H54 (cell line): Measurements from ENCODE around the gene HSPA9.

Experiments
- DNase-seq: peaks from one replicate; pipeline ENCODE4 v3.0.0; 2011; ENCODE audit warnings: low spot score, mixed read lengths; ENCODE audit not compliant: insufficient read length
- FAIRE-seq: peaks from 3 replicates; lab custom pipeline; 2011; peaks lifted over from hg19 to GRCh38; lab: Jason Lieb, UNC
- POLR2A ChIP-seq: IDR thresholded peaks from 2 replicates; pipeline ENCODE4 v1.6.1; 2011; ENCODE audit warnings: low read depth, mild to moderate bottlenecking, low read length

HSPA9 gene

DNA sequence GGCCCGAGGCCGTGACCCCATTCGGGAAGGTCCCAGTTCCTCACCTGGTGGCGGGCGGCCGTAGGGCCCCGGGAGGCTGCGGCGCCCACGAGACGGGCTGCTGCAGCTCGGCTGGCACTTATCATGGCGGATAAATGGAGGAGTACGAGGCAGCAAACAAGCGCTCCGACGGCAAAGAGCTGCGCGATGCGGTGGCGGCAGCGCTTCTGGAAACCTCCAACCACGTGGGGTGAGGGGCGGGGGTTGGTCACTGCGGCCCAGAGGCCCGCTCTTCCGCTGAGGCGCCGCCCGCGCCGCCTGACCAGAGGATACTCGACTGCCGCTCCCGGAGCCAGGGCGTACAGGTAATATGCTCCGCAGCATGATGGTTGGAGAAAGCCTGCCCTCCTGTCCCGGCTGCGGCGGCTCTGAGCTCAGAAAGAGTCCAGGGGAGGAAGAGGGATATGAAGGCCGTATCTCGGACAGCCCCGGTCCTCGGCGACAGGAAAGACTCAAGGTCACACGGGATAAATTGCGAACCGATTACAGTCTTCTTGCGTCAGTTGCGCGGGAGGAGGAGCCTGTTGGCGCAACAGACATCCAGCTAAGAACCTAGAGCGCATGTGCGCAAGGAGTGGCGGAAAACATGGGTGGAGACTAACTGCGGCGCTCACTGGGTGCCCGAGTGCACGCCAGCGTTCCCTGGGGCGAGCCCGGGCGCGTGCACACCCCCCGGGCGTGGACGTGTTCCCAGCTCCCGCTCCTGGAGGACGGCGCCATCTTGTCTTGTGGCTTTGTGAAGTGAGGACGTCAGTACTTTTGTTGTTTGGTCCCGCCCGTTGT is at the start of gene HSPA9:
TSS of gene HSPA9 (minus strand) at position 208 of the 822 bp plus-strand sequence. CDS start at position 125, 83 bp downstream.
- peak; percentile 81 for TF ChIP-seq POLR2A
- FAIRE-seq (peak; percentile 88), DNase-seq (peak; percentile 95)

DNA sequence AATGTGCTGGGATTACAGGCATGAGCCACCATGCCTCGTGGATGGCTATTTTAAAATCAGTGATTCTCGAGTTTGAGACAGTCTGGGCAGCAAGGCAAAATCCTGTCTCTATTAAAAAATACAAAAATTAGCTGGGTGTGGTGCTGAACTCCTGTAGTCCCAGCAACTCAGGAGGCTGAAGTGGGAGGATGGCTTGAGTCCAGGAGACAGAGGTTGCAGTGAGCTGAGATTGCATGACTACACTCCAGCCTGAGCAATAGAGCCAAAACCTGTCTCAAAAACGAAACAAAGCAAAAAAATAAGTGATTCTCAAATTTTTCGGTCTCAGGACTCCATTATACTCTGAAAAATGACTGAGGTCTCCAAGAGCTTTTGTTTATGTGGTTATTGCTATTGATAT is 47.9 kb upstream of the HSPA9 start:
- FAIRE-seq = no peak
- DNase-seq = no peak
- no peak for TF ChIP-seq POLR2A

DNA sequence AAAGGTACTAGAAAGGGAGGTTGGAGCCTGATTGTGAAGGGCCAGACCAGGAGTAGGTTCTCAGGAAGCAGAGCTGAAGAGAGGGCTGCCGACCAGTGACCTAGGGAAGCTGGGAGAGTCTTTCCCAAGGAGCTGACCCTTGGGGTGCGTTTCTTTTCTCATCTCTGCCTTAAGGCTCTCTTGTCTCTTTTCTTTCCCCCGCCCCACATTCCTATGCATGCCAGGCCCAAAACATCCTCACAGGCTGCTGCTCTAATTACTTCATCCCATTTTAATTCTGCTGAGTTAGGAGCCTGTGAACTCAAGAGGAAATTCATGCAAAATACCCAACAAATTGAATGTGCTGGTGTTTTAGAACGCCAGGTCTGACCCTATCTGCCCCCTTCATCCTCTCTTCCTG is 46.9 kb upstream of the HSPA9 start:
- FAIRE-seq (no peak), DNase-seq (no peak)
- no peak for TF ChIP-seq POLR2A

DNA sequence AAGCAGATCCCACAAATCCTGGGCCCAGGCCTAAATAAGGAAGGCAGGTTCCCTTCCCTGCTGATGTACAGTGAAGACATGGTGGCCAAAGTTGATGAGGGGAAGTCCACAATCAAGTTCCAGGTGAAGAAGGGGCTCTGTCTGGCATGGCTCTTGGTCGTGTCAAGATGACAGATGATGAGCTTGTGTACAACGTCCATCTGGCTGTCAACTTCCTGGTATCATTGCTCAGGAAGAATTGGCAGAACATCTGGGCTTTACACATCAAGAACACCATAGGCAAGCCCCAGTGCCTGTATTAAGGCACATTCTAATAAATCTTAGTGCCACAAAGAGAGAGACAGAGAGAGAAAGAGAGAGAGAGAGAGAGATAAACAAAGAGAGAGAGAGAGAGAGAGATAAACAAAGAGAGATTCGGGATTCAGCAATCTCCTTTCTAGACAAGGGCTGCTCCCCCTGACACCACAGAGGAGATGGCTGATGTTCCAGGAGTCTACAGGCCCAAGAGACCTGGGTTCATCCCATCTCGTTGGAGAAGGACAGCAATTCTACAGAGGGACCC is 45.5 kb upstream of the HSPA9 start:
- FAIRE-seq (no peak), DNase-seq (no peak)
- TF ChIP-seq POLR2A = no peak

DNA sequence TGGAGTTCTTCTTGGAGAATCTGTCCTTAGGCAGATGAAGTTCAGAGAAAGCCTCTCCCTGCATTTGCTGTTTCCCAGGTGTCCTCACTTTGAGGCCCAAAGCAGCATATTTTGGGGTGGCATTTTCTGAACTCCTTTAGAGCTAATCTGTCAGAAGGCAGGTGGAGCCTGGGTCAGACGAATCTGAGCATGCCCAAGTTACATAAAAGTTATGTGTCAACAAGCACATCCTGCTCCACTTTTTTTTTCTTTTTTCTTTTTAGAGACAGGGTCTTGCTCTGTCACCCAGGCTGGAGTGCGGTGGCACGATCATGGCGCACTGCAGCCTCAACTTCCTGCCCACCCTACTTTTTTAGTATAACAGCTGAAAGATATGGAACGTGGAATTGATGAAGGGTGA is 41.3 kb upstream of the HSPA9 start:
- FAIRE-seq = no peak
- no peak for TF ChIP-seq POLR2A
- no peak for DNase-seq

DNA sequence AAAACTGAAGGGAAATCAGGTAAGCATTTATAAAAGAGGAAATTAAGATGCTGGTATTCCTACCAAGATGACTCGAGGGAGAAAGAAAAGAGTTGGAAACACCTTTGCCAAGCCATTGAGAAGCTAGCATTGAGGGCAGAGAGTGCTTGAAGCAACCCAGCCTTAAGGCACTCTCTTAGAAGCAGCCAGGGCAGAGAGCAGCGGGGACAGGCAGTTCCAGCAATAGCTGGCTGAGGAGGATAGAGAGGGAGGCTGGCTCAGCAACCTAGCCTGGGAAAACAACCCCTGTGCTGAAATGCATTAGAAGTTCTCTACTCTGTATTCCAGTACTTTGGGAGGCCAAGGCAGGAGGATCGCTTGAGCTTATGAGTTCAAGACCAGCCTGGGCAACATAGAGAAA is 40.3 kb upstream of the HSPA9 start:
- TF ChIP-seq POLR2A = no peak
- FAIRE-seq (no peak), DNase-seq (no peak)

DNA sequence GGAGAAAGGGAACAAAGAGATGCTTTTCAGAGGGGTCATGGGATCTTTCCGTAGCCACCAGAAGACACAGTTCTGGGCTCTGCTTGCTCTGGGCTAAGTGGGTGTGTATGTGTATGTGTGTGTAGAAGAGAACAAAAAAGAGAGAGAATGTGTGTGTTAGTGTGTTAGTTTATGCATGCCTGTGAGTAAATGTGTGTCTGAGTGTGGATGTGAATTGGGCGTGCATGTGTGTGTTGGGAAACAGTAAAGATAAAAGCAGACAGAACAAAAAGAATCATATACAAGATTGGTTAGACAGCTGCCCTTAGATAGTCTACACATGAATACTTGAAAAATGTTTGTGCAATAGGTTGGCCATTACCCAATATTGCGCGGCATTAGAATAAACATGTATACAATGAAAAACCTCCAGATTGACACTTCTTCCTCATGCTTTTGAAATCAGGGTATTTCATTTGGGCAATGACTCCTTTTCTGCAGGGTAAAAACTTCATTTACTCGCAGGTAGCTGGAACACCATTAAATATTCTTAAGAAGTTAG is 36.5 kb upstream of the HSPA9 start:
- FAIRE-seq = no peak
- DNase-seq = no peak
- TF ChIP-seq POLR2A = no peak

DNA sequence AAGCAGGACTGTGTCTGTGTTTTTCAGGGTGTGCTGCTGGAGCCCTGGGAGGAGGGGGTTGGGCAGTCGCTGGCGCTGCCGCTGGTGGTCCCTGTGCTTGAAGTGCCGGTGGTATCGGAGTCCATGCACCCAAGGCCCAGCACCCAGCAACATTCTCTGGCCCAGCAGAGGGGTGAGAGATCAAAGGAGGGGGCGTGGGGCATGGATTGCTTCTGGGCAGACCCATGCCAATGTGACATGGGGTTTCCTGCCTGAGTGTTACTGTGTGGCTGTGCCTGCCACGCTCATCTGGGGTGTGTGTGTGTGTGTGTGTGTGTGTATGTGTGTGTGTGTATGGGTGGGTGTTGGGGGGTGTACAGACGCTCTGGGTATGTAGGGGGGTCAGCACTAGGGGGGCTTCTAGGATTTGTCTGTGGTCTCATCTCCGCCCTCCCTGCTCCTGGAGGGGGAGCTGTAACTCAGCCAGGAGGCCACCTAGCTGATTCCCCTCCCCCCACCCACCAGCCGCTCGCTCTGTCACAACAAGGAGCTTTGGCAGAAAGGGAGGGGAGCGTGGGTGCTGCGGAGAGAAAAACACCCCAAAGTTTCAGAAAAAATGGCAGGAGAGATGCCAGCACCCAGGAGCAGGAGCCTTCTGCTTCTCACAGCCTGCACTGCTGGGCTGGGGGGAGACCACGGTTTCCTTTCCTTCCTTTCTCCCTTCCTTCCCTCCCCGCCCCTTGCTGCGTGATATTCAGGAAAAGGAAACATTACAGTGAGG is 35.9 kb upstream of the HSPA9 start:
- DNase-seq (no peak), FAIRE-seq (no peak)
- no peak for TF ChIP-seq POLR2A

DNA sequence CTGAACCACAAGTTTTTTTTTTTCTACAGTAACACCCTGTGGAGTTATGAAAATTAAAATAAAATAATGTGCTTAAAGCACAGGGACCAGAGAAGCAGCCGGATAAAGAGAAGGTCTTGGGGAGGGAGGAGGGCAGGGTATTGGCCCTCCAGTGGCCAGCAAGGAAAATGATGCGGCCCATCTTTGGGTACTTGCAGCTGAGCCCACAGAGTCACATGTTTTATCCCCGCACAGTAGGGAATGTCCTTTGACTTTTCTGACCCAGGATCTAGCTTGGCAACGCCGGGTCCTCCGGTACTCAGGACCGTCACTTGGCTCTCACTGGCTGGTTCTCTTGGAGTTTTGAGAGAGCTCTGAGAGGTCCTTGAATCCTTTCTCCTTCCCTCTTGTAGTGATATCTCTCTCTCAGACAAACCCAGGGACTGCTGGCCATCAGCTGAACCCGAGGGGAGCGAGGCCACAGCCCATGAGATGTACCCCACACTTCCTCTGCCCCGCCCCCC is 35.3 kb upstream of the HSPA9 start:
- TF ChIP-seq POLR2A = no peak
- FAIRE-seq (no peak), DNase-seq (no peak)

DNA sequence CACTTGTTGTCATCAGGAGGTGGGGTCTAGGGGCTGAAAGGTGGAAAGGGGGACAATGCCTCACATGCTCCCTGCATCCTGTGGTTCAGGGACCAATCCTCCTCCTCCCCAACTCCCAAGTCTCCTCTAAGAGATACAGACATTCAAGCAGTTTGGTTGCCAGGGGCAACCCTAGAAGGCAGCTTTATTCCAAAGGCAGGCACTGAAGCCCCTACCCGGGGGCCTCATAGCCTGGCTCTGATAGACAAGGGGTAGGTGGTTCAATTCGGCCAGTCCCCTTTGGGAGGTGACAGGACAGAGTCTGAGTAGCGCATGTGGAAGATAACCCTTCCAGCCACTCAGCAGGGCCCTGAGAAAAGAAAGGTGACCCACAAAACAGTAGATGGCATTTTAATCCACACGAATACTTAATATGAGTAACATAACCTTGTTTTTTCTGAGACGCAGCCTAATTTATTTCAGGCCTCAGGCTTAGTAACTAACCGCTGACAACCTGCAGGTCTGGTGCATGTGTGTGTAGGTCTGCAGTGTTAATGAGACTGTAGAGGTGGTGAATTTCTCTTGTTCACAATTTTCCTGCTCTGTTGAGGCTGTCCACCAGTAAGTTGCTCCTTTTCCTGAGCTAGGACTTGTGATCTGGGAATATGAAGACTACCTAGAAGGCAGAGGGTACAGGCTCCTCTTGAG is 31.3 kb upstream of the HSPA9 start:
- FAIRE-seq (no peak), DNase-seq (no peak)
- TF ChIP-seq POLR2A = no peak

DNA sequence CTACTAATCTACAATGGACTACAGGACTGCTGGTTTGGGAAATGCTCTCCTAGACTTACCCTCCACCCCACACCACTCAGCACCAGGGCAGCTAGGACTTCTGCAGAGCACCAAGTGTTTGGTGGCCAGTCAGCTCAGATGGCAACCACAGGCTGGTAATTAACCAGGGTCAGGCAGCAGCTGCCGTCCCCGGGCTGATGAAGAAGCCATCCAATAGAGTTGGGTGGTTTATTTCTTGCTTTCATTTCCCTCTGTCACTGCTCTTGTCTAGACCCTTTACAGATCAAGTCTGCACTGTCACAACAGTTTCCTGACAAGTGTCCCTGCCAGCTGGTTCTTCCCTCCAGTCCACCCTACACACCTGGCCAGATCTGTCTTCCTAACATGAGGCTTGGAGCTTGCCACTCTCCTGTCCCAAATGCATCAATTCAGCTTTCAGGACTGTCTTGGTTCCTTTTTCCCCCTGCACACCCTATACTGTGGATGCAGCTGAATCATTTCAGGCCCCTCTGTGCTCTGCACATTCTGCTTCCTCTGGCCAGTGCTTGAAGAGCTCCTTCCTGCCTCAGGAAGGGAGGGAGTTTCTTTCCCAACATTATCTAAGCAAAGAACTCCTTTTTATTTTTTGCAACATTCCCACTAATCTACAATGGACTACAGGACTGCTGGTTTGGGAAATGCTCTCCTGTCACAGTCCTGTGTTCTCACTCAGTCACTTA is 30.2 kb upstream of the HSPA9 start:
- DNase-seq = no peak
- no peak for TF ChIP-seq POLR2A
- no peak for FAIRE-seq

DNA sequence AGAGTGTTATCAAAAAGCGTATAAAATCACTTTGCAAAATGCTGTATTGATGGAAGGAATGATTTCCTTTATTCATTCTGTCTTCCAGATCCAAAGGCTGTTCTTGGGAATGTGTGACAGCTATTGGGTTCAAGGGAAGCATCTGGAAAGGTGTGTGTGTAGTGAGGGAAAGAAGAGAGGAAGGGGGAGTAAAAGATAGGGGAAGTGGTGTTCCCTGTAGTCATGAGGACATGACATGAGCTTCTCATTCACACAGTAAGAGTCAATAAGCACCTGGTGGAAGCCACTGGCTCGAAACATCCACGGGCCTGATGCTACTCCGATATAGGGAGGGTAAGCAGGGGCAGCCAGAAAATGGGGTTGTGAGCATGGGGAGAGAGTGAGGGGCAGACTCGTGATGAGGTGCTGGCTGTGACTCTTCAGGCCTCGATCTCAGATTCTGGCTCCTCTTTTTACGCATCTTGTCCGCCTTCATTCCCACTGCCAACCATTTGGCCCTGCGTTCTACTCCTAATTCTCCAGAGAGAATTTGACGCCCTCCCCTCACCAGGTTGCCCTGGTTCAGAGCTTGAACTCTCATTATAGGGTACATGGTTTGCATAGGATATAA is 29.1 kb upstream of the HSPA9 start:
- DNase-seq = no peak
- TF ChIP-seq POLR2A = no peak
- FAIRE-seq = no peak
